AG04450 (cell line): Measurements from ENCODE around the gene MINDY4B. TPM values are rescaled to one million over a fixed set of nuclear protein-coding genes. Genes with fewer than 3 reads are reported as not detected.

Experiments
- CTCF ChIA-PET: fragments of 300-600, 350-600 bp; formaldehyde crosslinking; extraction: SDS; loops from one replicate; lab custom pipeline; 2022; ENCODE audit warnings: antibody characterized with exemption, inconsistent platforms; lab: Charles Lee
- POLR2A ChIA-PET: fragments of 350-600 bp; formaldehyde crosslinking; extraction: SDS; loops from one replicate; lab custom pipeline; 2021; ENCODE audit warnings: antibody characterized with exemption, inconsistent platforms; lab: Yijun Ruan, JAX
- DNase-seq: peaks from one replicate; pipeline ENCODE4 v3.0.0-alpha.2; 2011; ENCODE audit warnings: low read depth, low spot score
- H3K27ac ChIP-seq: one replicate; pipeline ENCODE4 v1.5.1; 2012; ENCODE audit warnings: low read depth, low read length, control low read depth
- H3K27me3 ChIP-seq: one replicate; pipeline ENCODE4 v1.6.0; 2012; ENCODE audit warnings: low read length; ENCODE audit not compliant: control insufficient read depth, insufficient read depth
- H3K4me3 ChIP-seq: 2 replicates; pipeline ENCODE4 v1.5.1; 2011; ENCODE audit warnings: mild to moderate bottlenecking, low read depth, low read length, control low read depth
- H3K9me3 ChIP-seq: 2 replicates; pipeline ENCODE4 v1.5.1; 2012; ENCODE audit warnings: low read length; ENCODE audit not compliant: control insufficient read depth, insufficient read depth
- polyA plus RNA-seq: library from polyadenylated mRNA; depleted of rRNA; stranded (reverse); fragments of >200 nt; gene quantifications from 2 replicates; pipeline ENCODE4 v1.2.3, GENCODE V29; 2011
- TF ChIP-seq, protein P1 (sequence below): IDR thresholded peaks from 2 replicates; pipeline ENCODE4 v1.5.1; 2011; ENCODE audit warnings: low read depth, low read length, control low read depth, inconsistent platforms

Gene MINDY4B
- polyA plus RNA-seq, 1 experiment: not detected

DNA sequence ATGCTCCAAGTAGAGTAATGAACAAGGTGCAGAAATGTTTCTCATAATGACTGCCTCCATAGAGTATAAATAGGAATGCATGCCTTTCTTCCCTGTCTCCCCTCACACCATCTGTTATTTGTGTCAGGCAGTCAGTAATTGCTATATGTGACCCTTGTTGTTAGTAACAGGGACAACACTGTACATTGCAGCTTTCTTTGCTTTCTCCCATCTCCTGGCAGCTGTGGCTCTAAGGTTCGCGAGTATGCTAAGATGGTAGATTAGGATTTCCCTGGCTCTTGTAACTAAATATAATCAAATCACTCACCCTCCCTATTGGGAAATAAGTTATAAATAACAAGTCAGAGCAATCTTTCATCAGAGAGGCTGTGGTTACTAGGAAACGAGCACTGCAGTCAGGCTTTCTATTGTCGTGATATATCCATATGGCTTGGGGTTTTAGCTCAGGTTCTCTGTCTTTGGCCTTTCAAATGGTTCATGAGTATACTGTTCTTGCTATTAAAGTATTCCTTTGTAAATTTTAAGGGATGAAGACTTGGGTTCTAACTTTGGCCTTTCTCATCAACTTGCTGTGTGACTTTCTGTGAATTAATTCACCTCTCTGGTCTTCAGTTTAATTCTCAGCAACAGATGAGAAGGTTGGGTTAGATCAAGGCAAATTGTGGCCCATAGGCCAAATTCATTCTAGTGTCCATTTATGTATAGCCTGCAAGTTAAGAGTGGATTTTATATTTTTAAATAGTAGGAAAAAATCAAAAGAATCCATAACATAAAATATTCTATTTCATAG lies 8.1 kb upstream of the MINDY4B start:
- Histone ChIP-seq H3K27ac (no peak overlapping the region), H3K4me3 (no peak overlapping the region), H3K9me3 (no peaks in the 10 kb centered on the region), H3K27me3 (peaks cover 3% of the 10 kb centered on the region)
- ChIA-PET POLR2A (no interaction called here), CTCF (interaction anchor here (0.8 kb wide), 1 partner anchor 9 kb away, joined by 3 read pairs; no protein-coding TSS in a partner anchor)
- DNase-seq: no peak
- TF ChIP-seq, protein P1, sequence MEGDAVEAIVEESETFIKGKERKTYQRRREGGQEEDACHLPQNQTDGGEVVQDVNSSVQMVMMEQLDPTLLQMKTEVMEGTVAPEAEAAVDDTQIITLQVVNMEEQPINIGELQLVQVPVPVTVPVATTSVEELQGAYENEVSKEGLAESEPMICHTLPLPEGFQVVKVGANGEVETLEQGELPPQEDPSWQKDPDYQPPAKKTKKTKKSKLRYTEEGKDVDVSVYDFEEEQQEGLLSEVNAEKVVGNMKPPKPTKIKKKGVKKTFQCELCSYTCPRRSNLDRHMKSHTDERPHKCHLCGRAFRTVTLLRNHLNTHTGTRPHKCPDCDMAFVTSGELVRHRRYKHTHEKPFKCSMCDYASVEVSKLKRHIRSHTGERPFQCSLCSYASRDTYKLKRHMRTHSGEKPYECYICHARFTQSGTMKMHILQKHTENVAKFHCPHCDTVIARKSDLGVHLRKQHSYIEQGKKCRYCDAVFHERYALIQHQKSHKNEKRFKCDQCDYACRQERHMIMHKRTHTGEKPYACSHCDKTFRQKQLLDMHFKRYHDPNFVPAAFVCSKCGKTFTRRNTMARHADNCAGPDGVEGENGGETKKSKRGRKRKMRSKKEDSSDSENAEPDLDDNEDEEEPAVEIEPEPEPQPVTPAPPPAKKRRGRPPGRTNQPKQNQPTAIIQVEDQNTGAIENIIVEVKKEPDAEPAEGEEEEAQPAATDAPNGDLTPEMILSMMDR: no peak

DNA sequence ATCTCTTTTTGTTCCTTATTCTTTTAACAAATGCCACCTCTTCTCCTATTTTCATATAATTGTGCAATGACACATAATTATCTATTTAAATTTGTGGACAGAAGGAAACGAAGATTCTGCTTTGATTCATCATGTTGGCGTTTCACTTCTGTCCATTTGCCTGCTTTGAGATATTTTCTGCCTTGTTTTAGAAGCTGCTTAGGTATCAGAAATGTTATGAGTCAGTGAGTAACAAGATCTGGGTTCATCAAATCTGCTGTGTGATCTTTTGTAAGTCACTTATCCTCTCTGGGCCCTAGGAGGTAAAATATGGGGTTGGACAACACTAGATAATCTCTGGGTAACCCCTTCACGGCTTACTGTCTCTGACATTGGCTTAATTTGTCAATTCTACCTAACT lies 7.3 kb upstream of the MINDY4B start:
- Histone ChIP-seq H3K27ac (no peak overlapping the region), H3K9me3 (no peaks in the 10 kb centered on the region), H3K4me3 (no peak overlapping the region), H3K27me3 (no peaks in the 10 kb centered on the region)
- TF ChIP-seq, protein P1: no peak
- ChIA-PET POLR2A (no interaction called here), CTCF (interaction anchor here (1.4 kb wide), 1 partner anchor 13 kb away, joined by 3 read pairs; no protein-coding TSS in a partner anchor)
- no peak for DNase-seq

DNA sequence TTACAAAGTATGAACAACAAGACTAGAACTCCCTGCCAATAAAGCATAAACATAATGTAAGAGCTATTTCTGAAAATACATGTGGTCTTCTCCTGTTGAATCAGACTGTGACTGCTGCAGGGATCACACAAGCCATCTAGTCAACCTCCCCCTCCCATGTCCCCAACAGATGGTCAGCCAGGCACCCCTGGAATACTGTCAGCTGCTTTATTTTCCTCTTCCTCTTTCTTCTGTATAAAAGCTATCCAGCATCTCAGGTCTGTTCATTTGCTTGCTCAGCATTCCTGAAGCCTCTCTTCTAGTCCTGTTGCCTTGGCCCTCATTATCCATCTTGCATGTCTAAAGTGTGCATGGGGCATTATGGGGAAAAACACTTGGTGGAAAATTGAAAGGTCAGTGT lies 6.5 kb upstream of the MINDY4B start:
- TF ChIP-seq, protein P1: no peak
- Histone ChIP-seq H3K27me3 (no peaks in the 10 kb centered on the region), H3K27ac (no peak overlapping the region), H3K4me3 (no peak overlapping the region), H3K9me3 (no peaks in the 10 kb centered on the region)
- POLR2A ChIA-PET: no interaction called here
- CTCF ChIA-PET: interaction anchor here (1.4 kb wide), 1 partner anchor 14 kb away, joined by 3 read pairs; no protein-coding TSS in a partner anchor
- no peak for DNase-seq

DNA sequence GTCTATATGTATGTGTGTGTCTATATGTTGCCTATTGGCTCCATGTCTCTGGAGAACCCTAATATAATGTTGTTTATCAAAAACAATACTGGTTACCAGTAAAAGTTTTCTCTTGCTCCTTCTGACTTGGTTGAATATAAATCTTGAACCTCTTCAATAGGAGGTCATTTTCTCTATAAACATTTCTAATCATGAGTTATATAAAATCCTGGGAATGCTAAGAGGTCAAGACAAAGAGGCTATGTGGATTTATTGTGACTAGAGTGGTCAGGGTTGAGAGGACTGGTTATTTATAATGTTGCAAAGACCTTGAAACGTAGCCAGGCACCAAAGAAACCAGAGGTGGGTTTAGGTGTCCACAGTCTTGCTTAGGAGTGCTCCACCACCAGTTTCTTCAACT lies 1.2 kb upstream of the MINDY4B start:
- no peak for DNase-seq
- TF ChIP-seq, protein P1: no peak
- ChIA-PET CTCF (no interaction called here), POLR2A (no interaction called here)
- peaks cover 17% of the 10 kb centered on the region for H3K27me3 ChIP-seq
- H3K4me3 ChIP-seq: no peak overlapping the region
- H3K9me3 ChIP-seq: no peaks in the 10 kb centered on the region
- no peak overlapping the region for H3K27ac ChIP-seq

DNA sequence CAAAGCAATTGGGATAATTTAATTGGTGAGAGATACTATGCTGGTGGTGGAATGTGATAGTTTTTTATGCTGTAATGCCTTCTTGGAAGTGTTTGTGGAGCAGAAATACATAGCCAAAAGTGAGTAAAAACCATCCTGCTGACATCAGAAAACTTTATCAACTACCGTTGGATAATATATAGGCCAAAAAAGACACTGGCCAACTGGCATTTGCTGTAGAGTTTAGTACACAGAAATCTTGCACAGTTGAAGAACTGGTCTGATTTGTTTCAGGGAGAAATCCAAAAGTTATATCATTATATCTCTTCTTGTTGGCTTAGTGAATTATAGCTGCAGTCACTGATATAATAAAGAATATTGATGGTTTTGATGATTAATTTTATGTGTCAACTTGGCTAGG lies 507 bp upstream of the MINDY4B start:
- peaks cover 20% of the 10 kb centered on the region for H3K27me3 ChIP-seq
- no peak overlapping the region for H3K27ac ChIP-seq
- no peak overlapping the region for H3K4me3 ChIP-seq
- ChIA-PET POLR2A (no interaction called here), CTCF (no interaction called here)
- TF ChIP-seq, protein P1: no peak
- no peaks in the 10 kb centered on the region for H3K9me3 ChIP-seq
- no peak for DNase-seq
